Measurements from ENCODE around the gene CAPN12.

CAPN12 gene

GRCh38 chr19:38730470-38730730 is 13.9 kb downstream of the CAPN12 start:
- TF ChIP-seq CTCF (IDR thresholded peaks at IDR 0.05; ENCODE audit: low read depth, low read length, missing control alignments), result no peak
- H3K4me3 ChIP-seq (ENCODE audit: low read depth, low read length), result no peak overlapping the region
- no peak for DNase-seq (ENCODE audit: low read depth)

- no peak overlapping the region for H3K4me3 ChIP-seq (ENCODE audit: low read depth, low read length)
- DNase-seq (ENCODE audit: low read depth), result no peak
- peak; percentile 86 for TF ChIP-seq CTCF (IDR thresholded peaks at IDR 0.05; ENCODE audit: low read depth, low read length, missing control alignments)
Observed at GRCh38 chr19:38729653-38730469, 14.4 kb downstream of the CAPN12 start.

DNA sequence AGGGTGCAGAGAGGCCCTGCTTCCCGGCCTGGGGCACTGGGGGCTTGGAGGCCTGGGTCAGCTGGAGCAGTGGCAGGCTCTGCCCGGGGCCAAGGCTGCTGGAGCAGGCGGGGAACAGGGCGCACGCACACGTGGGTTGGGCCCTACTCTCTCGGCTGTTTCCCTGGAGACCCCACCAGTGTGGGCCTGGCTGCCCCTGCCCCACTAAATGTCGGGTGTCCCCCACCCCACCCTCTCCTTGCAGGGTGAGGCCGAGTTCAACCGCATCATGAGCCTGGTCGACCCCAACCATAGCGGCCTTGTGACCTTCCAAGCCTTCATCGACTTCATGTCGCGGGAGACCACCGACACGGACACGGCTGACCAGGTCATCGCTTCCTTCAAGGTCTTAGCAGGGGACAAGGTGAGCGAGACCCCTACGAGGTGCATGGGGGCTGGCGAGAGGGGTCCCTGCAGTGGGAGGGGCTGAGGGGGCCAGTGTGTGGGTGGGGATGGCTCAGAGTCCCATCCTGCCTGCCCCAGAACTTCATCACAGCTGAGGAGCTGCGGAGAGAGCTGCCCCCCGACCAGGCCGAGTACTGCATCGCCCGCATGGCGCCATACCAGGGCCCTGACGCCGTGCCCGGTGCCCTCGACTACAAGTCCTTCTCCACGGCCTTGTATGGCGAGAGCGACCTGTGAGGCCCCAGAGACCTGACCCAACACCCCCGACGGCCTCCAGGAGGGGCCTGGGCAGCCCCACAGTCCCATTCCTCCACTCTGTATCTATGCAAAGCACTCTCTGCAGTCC is 15.3 kb downstream of the CAPN12 start:
- no peak for DNase-seq (ENCODE audit: low read depth)
- no peak for TF ChIP-seq CTCF (IDR thresholded peaks at IDR 0.05; ENCODE audit: low read depth, low read length, missing control alignments)
- H3K4me3 ChIP-seq (ENCODE audit: low read depth, low read length), result no peak overlapping the region

- no peak for TF ChIP-seq CTCF (IDR thresholded peaks at IDR 0.05; ENCODE audit: low read depth, low read length, missing control alignments)
- DNase-seq (ENCODE audit: low read depth), result no peak
- no peak overlapping the region for H3K4me3 ChIP-seq (ENCODE audit: low read depth, low read length)
Observed at GRCh38 chr19:38727868-38728660, 16.2 kb downstream of the CAPN12 start.

GRCh38 chr19:38727306-38727867 is 16.9 kb downstream of the CAPN12 start:
- H3K4me3 ChIP-seq (ENCODE audit: low read depth, low read length), result no peak overlapping the region
- TF ChIP-seq CTCF (IDR thresholded peaks at IDR 0.05; ENCODE audit: low read depth, low read length, missing control alignments), result no peak
- DNase-seq (ENCODE audit: low read depth), result no peak

DNA sequence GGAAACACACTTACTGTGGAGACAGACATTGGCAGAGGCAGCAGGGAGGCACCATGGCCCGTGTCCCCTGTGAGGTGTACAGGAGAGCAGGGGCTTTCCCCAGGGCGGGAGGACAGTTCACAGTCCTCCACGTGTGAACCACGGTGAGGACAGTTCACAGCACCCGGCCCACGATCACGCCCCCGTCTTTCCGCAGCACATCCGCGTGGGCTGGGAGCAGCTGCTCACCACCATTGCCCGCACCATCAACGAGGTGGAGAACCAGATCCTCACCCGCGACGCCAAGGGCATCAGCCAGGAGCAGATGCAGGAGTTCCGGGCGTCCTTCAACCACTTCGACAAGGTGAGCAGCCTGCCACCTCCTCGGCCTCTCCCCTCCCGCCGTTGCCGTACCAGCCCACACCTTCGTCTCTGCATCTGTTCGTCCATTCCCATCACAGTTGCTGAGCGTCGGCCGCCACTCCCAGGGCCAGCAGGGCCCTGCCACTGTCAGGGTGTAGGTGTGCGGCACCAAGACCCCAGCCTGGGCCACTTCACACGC is 17.4 kb downstream of the CAPN12 start:
- H3K4me3 ChIP-seq (ENCODE audit: low read depth, low read length), result no peak overlapping the region
- no peak for DNase-seq (ENCODE audit: low read depth)
- no peak for TF ChIP-seq CTCF (IDR thresholded peaks at IDR 0.05; ENCODE audit: low read depth, low read length, missing control alignments)

Measured in GM12864 (cell line).